ENCODE results near the gene HEMK1.

The HEMK1 gene

GRCh38 chr3:50542177-50543034 is 26.9 kb upstream of the HEMK1 start:
- DNase-seq (ENCODE audit: low read depth) = peak; percentile 32

GRCh38 chr3:50545781-50546180 is 23.5 kb upstream of the HEMK1 start:
- DNase-seq (ENCODE audit: low read depth) = no peak

GRCh38 chr3:50549226-50549625 is 20.1 kb upstream of the HEMK1 start:
- no peak for DNase-seq (ENCODE audit: low read depth)

- DNase-seq (ENCODE audit: low read depth) = no peak
Observed at GRCh38 chr3:50550079-50550736, 19.1 kb upstream of the HEMK1 start.

- no peak for DNase-seq (ENCODE audit: low read depth)
Observed at GRCh38 chr3:50551054-50551659, 18.2 kb upstream of the HEMK1 start.

GRCh38 chr3:50551681-50552435 is 17.5 kb upstream of the HEMK1 start:
- no peak for DNase-seq (ENCODE audit: low read depth)

GRCh38 chr3:50552598-50552997 is 16.7 kb upstream of the HEMK1 start:
- DNase-seq (ENCODE audit: low read depth) = no peak

- DNase-seq (ENCODE audit: low read depth) = no peak
Observed at GRCh38 chr3:50554553-50554952, 14.8 kb upstream of the HEMK1 start.

GRCh38 chr3:50557106-50557505 is 12.2 kb upstream of the HEMK1 start:
- DNase-seq (ENCODE audit: low read depth) = no peak

- no peak for DNase-seq (ENCODE audit: low read depth)
Observed at GRCh38 chr3:50557915-50558314, 11.4 kb upstream of the HEMK1 start.

GRCh38 chr3:50559702-50560101 is 9.6 kb upstream of the HEMK1 start:
- DNase-seq (ENCODE audit: low read depth) = no peak

GRCh38 chr3:50562861-50563260 is 6.5 kb upstream of the HEMK1 start:
- peak; percentile 39 for DNase-seq (ENCODE audit: low read depth)

- DNase-seq (ENCODE audit: low read depth) = no peak
Observed at GRCh38 chr3:50563867-50564266, 5.5 kb upstream of the HEMK1 start.

- no peak for DNase-seq (ENCODE audit: low read depth)
Observed at GRCh38 chr3:50564321-50564720, 5.0 kb upstream of the HEMK1 start.

- DNase-seq (ENCODE audit: low read depth) = no peak
Observed at GRCh38 chr3:50567011-50567385, 2.3 kb upstream of the HEMK1 start.

GRCh38 chr3:50567386-50568167 is 1.7 kb upstream of the HEMK1 start, which contains the start of gene C3orf18:
C3orf18 (minus strand) TSS chr3:50567747; CDS start chr3:50565699, 2,048 bp downstream.
- DNase-seq (ENCODE audit: low read depth) = peak; percentile 89

- no peak for DNase-seq (ENCODE audit: low read depth)
Observed at GRCh38 chr3:50570508-50571279, 1.4 kb downstream of the HEMK1 start.

- no peak for DNase-seq (ENCODE audit: low read depth)
Observed at GRCh38 chr3:50571486-50571885, 2.2 kb downstream of the HEMK1 start.

- DNase-seq (ENCODE audit: low read depth) = peak; percentile 50
Observed at GRCh38 chr3:50572158-50572557, 2.8 kb downstream of the HEMK1 start.

GRCh38 chr3:50572801-50573371 is 3.6 kb downstream of the HEMK1 start:
- DNase-seq (ENCODE audit: low read depth) = no peak
